H1 (cell line): ENCODE data around the gene ZBP1. TPM values are rescaled to one million over a fixed set of nuclear protein-coding genes. Genes with fewer than 3 reads are reported as not detected.

Experiments
- CTCF ChIA-PET: fragments of 300-600 bp; sonication (Branson Sonifier 250); formaldehyde crosslinking; loops from one replicate; lab custom pipeline; 2021; ENCODE audit not compliant: partially characterized antibody; lab: Charles Lee
- POLR2A ChIA-PET: fragments of 300-600 bp; sonication (Branson Sonifier 250); formaldehyde crosslinking; loops from one replicate; lab custom pipeline; 2021; ENCODE audit warnings: inconsistent platforms; ENCODE audit not compliant: partially characterized antibody; lab: Charles Lee
- DNase-seq, 2 experiments: peaks; one replicate each; pipeline versions ENCODE4 v3.0.0 to v3.0.0-alpha.2; 2010 to 2022; ENCODE audit warnings: low spot score in 2 of 2, low read depth in 1 of 2, mixed read lengths in 1 of 2
- FAIRE-seq: peaks from 2 replicates; lab custom pipeline; 2011; peaks lifted over from hg19 to GRCh38; lab: Jason Lieb, UNC
- H2AFZ ChIP-seq: 2 replicates; pipeline ENCODE4 v1.8.1; 2012; ENCODE audit warnings: low read length, inconsistent platforms
- H2AK5ac ChIP-seq: 2 replicates; pipeline ENCODE4 v1.6.1; 2013; ENCODE audit warnings: low read depth, low read length
- H2BK120ac ChIP-seq: replicated peaks from 2 replicates; pipeline ENCODE3; 2013; ENCODE audit warnings: low read depth, low read length, inconsistent platforms
- H2BK12ac ChIP-seq: 2 replicates; pipeline ENCODE4 v1.6.1; 2013; ENCODE audit warnings: low read depth, low read length
- H2BK15ac ChIP-seq: 2 replicates; pipeline ENCODE4 v1.6.1; 2013; ENCODE audit warnings: low read length
- H2BK20ac ChIP-seq: 2 replicates; pipeline ENCODE4 v1.6.1; 2013; ENCODE audit warnings: low read length
- H2BK5ac ChIP-seq: 2 replicates; pipeline ENCODE4 v1.6.1; 2013; ENCODE audit warnings: low read depth, low read length
- H3K14ac ChIP-seq: 2 replicates; pipeline ENCODE4 v1.6.1; 2013; ENCODE audit warnings: inconsistent platforms; ENCODE audit not compliant: insufficient read length
- H3K18ac ChIP-seq: 2 replicates; pipeline ENCODE4 v1.6.1; 2013; ENCODE audit warnings: low read length; ENCODE audit errors: extremely low read depth
- H3K23ac ChIP-seq: 2 replicates; pipeline ENCODE4 v1.6.1; 2013; ENCODE audit warnings: inconsistent platforms; ENCODE audit not compliant: insufficient read length
- H3K23me2 ChIP-seq: 2 replicates; pipeline ENCODE4 v1.6.1; 2013; ENCODE audit warnings: low read depth, low read length
- H3K27ac ChIP-seq: 2 replicates; pipeline ENCODE4 v1.6.1; 2011; ENCODE audit warnings: low read depth, low read length, inconsistent platforms
- H3K27me3 ChIP-seq, 4 experiments: replicated peaks in 1 of 4; 1 replicate in 1 of 4; 2 replicates in 3 of 4; pipeline versions ENCODE4 v1.6.1 to v1.8.1; 2011 to 2013; ENCODE audit warnings: low read length in 3 of 4, mild to moderate bottlenecking in 3 of 4, inconsistent platforms in 2 of 4, mixed read lengths in 2 of 4, moderate library complexity in 1 of 4; ENCODE audit not compliant: control insufficient read depth in 3 of 4, insufficient read depth in 3 of 4; ENCODE audit errors: extremely low read depth in 1 of 4
- H3K36me3 ChIP-seq, 4 experiments: 2 replicates each; pipeline versions ENCODE4 v1.6.1 to v1.8.1; 2011 to 2013; ENCODE audit warnings: mild to moderate bottlenecking in 4 of 4, low read length in 3 of 4, moderate library complexity in 2 of 4, control low read depth in 1 of 4, inconsistent platforms in 1 of 4; ENCODE audit not compliant: insufficient read depth in 4 of 4, control insufficient read depth in 2 of 4
- H3K4ac ChIP-seq: replicated peaks from 2 replicates; pipeline ENCODE3; 2013; ENCODE audit warnings: low read length, low read depth, mixed read lengths, inconsistent platforms; ENCODE audit not compliant: insufficient read length
- H3K4me1 ChIP-seq, 4 experiments: replicated peaks in 1 of 4; 1 replicate in 1 of 4; 2 replicates in 3 of 4; pipeline versions ENCODE4 v1.6.1 to v1.8.1; 2011 to 2013; ENCODE audit warnings: low read length in 3 of 4, inconsistent platforms in 2 of 4, mixed read lengths in 1 of 4; ENCODE audit not compliant: insufficient read depth in 4 of 4, control insufficient read depth in 3 of 4
- H3K4me2 ChIP-seq, 2 experiments: 2 replicates each; pipeline versions ENCODE4 v1.6.1 to v1.8.1; 2011 to 2013; ENCODE audit warnings: low read depth in 2 of 2, low read length in 2 of 2, control low read depth in 1 of 2, inconsistent platforms in 1 of 2, mild to moderate bottlenecking in 1 of 2; ENCODE audit not compliant: insufficient read depth in 1 of 2
- H3K4me3 ChIP-seq, 4 experiments: fragments of 200-600, 300-600 bp in 1 of 4; sonication (generic), shearing (Covaris generic), sonication (Bioruptor Twin) in 1 of 4; 2 replicates each; pipeline versions ENCODE4 v1.5.1 to v1.8.1; 2011 to 2016; ENCODE audit warnings: low read length in 4 of 4, low read depth in 3 of 4, control low read depth in 2 of 4, inconsistent platforms in 2 of 4, mild to moderate bottlenecking in 2 of 4, mixed read lengths in 1 of 4, moderate library complexity in 1 of 4; ENCODE audit not compliant: insufficient read depth in 2 of 4; ENCODE audit errors: extremely low read depth in 1 of 4
- H3K56ac ChIP-seq: replicated peaks from 2 replicates; pipeline ENCODE3; 2013; ENCODE audit warnings: low read depth, mild to moderate bottlenecking, mixed read lengths, low read length, inconsistent platforms; ENCODE audit not compliant: insufficient read length
- H3K79me1 ChIP-seq: 2 replicates; pipeline ENCODE4 v1.6.1; 2013; ENCODE audit warnings: low read depth, low read length, control low read depth
- H3K79me2 ChIP-seq, 2 experiments: 2 replicates each; pipeline versions ENCODE4 v1.6.1 to v1.8.1; 2012 to 2013; ENCODE audit warnings: low read length in 2 of 2, mild to moderate bottlenecking in 2 of 2, inconsistent platforms in 1 of 2; ENCODE audit not compliant: insufficient read depth in 2 of 2, control insufficient read depth in 1 of 2
- H3K9ac ChIP-seq, 4 experiments: replicated peaks in 1 of 4; 1 replicate in 1 of 4; 2 replicates in 3 of 4; pipeline versions ENCODE4 v1.6.1 to v1.8.1; 2011 to 2013; ENCODE audit warnings: low read depth in 3 of 4, low read length in 3 of 4, control low read depth in 2 of 4, mild to moderate bottlenecking in 2 of 4, moderate library complexity in 2 of 4, inconsistent platforms in 1 of 4; ENCODE audit errors: extremely low read depth in 1 of 4
- H3K9me3 ChIP-seq, 2 experiments: 2 replicates each; pipeline versions ENCODE4 v1.6.1 to v1.8.1; 2012 to 2013; ENCODE audit warnings: mild to moderate bottlenecking in 2 of 2, moderate library complexity in 2 of 2, control low read depth in 1 of 2, inconsistent platforms in 1 of 2, low read depth in 1 of 2, low read length in 1 of 2, mixed read lengths in 1 of 2; ENCODE audit not compliant: insufficient read depth in 2 of 2
- H4K20me1 ChIP-seq, 2 experiments: replicated peaks in 1 of 2; 2 replicates each; pipeline versions ENCODE3 to v1.8.1; 2011 to 2013; ENCODE audit warnings: inconsistent platforms in 2 of 2, low read length in 2 of 2, mild to moderate bottlenecking in 1 of 2; ENCODE audit not compliant: insufficient read depth in 2 of 2, control insufficient read depth in 1 of 2
- H4K5ac ChIP-seq: 2 replicates; pipeline ENCODE4 v1.6.1; 2013; ENCODE audit warnings: low read length, low read depth, mixed read lengths, inconsistent platforms; ENCODE audit not compliant: insufficient read length
- H4K8ac ChIP-seq: 2 replicates; pipeline ENCODE4 v1.8.0; 2013; ENCODE audit warnings: mild to moderate bottlenecking, moderate library complexity, low read length, inconsistent platforms; ENCODE audit not compliant: insufficient read depth; ENCODE audit errors: extremely low read depth
- H4K91ac ChIP-seq: replicated peaks from 2 replicates; pipeline ENCODE3; 2013; ENCODE audit warnings: low read length, mixed read lengths, inconsistent platforms; ENCODE audit not compliant: insufficient read length
- CBX8 ChIP-seq: fragments of 300-800, 300-1000 bp; sonication (generic); IDR thresholded peaks from 2 replicates; pipeline ENCODE4 v1.7.1; 2016; ENCODE audit warnings: low read depth, low read length, borderline replicate concordance
- CHD2 ChIP-seq: IDR thresholded peaks from 2 replicates; pipeline ENCODE4 v1.6.1; 2012; ENCODE audit warnings: low read length, improper control_type of control experiment
- POLR2A ChIP-seq, 2 experiments: IDR thresholded peaks; 1 replicate in 1 of 2; 2 replicates in 1 of 2; pipeline ENCODE4 v1.6.1; 2011; ENCODE audit warnings: low read depth in 2 of 2, low read length in 2 of 2, mild to moderate bottlenecking in 2 of 2; ENCODE audit errors: control extremely low read depth in 1 of 2
- WGBS, 2 experiments: shearing (Covaris generic) in 1 of 2; methylation state at CpG; one replicate each; pipeline versions ENCODE4 v1.1.6 to v1.1.7; 2013 to 2015; ENCODE audit warnings: low lambda C conversion rate in 2 of 2, mixed read lengths in 2 of 2, inconsistent platforms in 1 of 2, low coverage in 1 of 2, missing lambda C conversion rate in 1 of 2; ENCODE audit not compliant: insufficient replicate concordance in 2 of 2, insufficient coverage in 1 of 2, insufficient read length in 1 of 2; ENCODE audit errors: extremely low coverage in 1 of 2, missing lambda C conversion rate in 1 of 2; 5-methylcytosine and 5-hydroxymethylcytosine counted together
- polyA plus RNA-seq, 7 experiments: library from polyadenylated mRNA; depleted of rRNA in 3 of 7; stranded (reverse) in 5 of 7; unstranded in 2 of 7; fragments of >200 nt in 5 of 7; fragments of 200-250 nt in 2 of 7; gene quantifications; 1 replicate in 5 of 7; 2 replicates in 1 of 7; 4 replicates in 1 of 7; pipeline versions ENCODE4 v1.2.1 to v1.2.3, GENCODE V29; 2011 to 2013; ENCODE audit warnings: missing spikeins in 2 of 7, mixed read lengths in 2 of 7
- total RNA-seq: library from RNA; stranded (reverse); fragmentation: NEBNext Ultra II Directional; extraction: Animal tissue kit (Norgen Biotek cat#: 25700); gene quantifications from 2 replicates; pipeline ENCODE4 v1.2.1, GENCODE V29; 2021

The ZBP1 gene
- total and polyA plus RNA-seq, 2 of the 8 experiments (the other 6 are each of a cell fraction or from before 2014, with no cell fraction given), result not detected

DNA sequence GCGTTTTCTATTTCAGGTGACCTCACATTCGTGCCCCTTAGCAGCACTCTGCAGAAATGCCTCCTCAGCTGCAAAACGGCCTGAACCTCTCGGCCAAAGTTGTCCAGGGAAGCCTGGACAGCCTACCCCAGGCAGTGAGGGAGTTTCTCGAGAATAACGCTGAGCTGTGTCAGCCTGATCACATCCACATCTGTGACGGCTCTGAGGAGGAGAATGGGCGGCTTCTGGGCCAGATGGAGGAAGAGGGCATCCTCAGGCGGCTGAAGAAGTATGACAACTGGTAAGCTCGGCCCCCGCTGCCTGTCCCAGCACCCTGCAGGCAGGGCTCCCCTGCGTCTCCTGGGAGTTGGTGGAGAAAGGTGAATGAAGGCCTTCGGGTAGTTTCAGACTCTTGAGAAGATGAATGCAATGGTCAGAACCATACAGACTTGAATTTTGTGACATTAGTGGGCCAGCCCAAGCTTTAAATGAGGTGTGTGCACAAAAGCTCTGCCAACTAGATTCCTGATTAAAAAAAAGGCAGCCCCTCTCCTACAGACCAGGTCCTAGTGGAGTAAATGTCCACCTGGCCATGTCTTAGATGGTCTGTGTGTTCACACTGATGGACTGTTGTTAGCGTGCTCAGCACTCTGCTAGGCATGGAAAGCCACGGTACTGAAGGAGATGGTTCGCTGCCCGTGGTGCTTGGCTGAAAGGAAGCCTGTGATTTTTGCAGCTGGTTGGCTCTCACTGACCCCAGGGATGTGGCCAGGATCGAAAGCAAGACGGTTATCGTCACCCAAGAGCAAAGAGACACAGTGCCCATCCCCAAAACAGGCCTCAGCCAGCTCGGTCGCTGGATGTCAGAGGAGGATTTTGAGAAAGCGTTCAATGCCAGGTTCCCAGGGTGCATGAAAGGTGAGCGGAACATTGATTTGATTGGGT lies 58.6 kb downstream of the ZBP1 start:
- H3K9me3 ChIP-seq, result no peaks in the 10 kb centered on the region
- H3K4me2 ChIP-seq, result no peak overlapping the region
- H3K4me3 ChIP-seq, result no peak overlapping the region
- H3K9ac ChIP-seq, result no peak overlapping the region
- no peak overlapping the region for H3K18ac ChIP-seq
- H2BK5ac ChIP-seq, result no peak overlapping the region
- H3K27ac ChIP-seq, result no peak overlapping the region
- H2BK15ac ChIP-seq, result no peak overlapping the region
- H3K4me1 ChIP-seq, result no peaks in the 10 kb centered on the region
- no peak for DNase-seq
- H3K23ac ChIP-seq, result no peak overlapping the region
- no peak overlapping the region for H2AK5ac ChIP-seq
- H4K5ac ChIP-seq, result no peak overlapping the region
- H2AFZ ChIP-seq, result no peak overlapping the region
- no peak overlapping the region for H4K8ac ChIP-seq
- H4K20me1 ChIP-seq, result no peaks in the 10 kb centered on the region
- WGBS, 2 experiments, result 88% methylated on average over 24 of the region's 24 CpGs; no CpG with 5 or more reads in 1 of the 2 experiments
- no peaks in the 10 kb centered on the region for H3K27me3 ChIP-seq
- no peak overlapping the region for H2BK20ac ChIP-seq
- H2BK12ac ChIP-seq, result no peak overlapping the region
- FAIRE-seq, result no peak
- H4K91ac ChIP-seq, result no peak overlapping the region
- H2BK120ac ChIP-seq, result no peak overlapping the region
- CTCF ChIA-PET, result interaction anchor here (0.9 to 6.3 kb wide), 5 partner anchors 11 to 46 kb away, joined by 3 to 46 read pairs (median 5); no protein-coding TSS in a partner anchor
- no peak overlapping the region for H3K4ac ChIP-seq
- no peak overlapping the region for H3K14ac ChIP-seq
- no peaks in the 10 kb centered on the region for H3K23me2 ChIP-seq
- H3K56ac ChIP-seq, result no peak overlapping the region
- no peaks in the 10 kb centered on the region for H3K36me3 ChIP-seq
- POLR2A ChIA-PET, result interaction anchor here (0.8 kb wide), 1 partner anchor 9 kb away, joined by 3 read pairs; no protein-coding TSS in a partner anchor
- no peaks in the 10 kb centered on the region for H3K79me1 ChIP-seq
- no peaks in the 10 kb centered on the region for H3K79me2 ChIP-seq
- TF ChIP-seq CBX8 (no peak), CHD2 (no peak), POLR2A (IDR thresholded peaks at IDR 0.05; ENCODE audit: control extremely low read depth in 1 of 2, low read depth in 2 of 2, low read length in 2 of 2) (no peak)
